ENCODE data around the gene CDKN2C.

The CDKN2C gene

GRCh38 chr1:51014878-51015277 lies 44.8 kb downstream of the CDKN2C start:
- FAIRE-seq: no peak

GRCh38 chr1:51019811-51020210 lies 49.8 kb downstream of the CDKN2C start:
- DNase-seq (ENCODE audit: insufficient read length, low spot score): no peak
- FAIRE-seq: no peak

More at GRCh38 chr1:51014878-51015277, 44.8 kb downstream of the CDKN2C start:
- no peak for DNase-seq (ENCODE audit: insufficient read length, low spot score)

Data from GM19239 (cell line).